Spleen (tissue), 7 donors: ENCODE results near the gene MAL.

Experiments
- CTCF ChIP-seq, 11 experiments: fragments of 200-600 bp in 7 of 11; fragments of 450-650 bp in 4 of 11; sonication (generic) in 4 of 11; IDR thresholded peaks in 8 of 11; conservative IDR thresholded peaks in 3 of 11; 1 replicate in 7 of 11; 2 replicates in 4 of 11; pipeline versions ENCODE4 v1.4.0 to v1.8.0; 2016 to 2021; ENCODE audit warnings: antibody characterized with exemption in 11 of 11, inconsistent platforms in 4 of 11, mild to moderate bottlenecking in 1 of 11
- POLR2A ChIP-seq, 3 donors: fragments of 450-650 bp; IDR thresholded peaks; one replicate each; pipeline ENCODE4 v1.5.1; 2017; ENCODE audit warnings: antibody characterized with exemption in 3 of 3, mild to moderate bottlenecking in 1 of 3
- POLR2AphosphoS5 ChIP-seq, 3 donors: sonication (generic); formaldehyde crosslinking; IDR thresholded peaks; one replicate each; pipeline ENCODE4 v1.5.1; 2017; ENCODE audit warnings: antibody characterized with exemption in 3 of 3
- donor health status: DM: no; HTN: no; CAD: no; lungs with moderate emphysema.
- donor health status: DM: no; HTN: no; CAD: no.
- donor health status: DM: no; HTN: no; CAD: no.

- TF ChIP-seq POLR2AphosphoS5 (IDR thresholded peaks at IDR 0.05) (no peak), POLR2A (IDR thresholded peaks at IDR 0.05) (no peak), CTCF (IDR thresholded peaks at IDR 0.05 in 8 of 11, conservative IDR thresholded peaks at IDR 0.05 in 3 of 11) (no peak)
Observed at GRCh38 chr2:95032868-95033603, 7.5 kb downstream of the MAL start.
